ENCODE measurements around the gene COL5A2.

- TF ChIP-seq CTCF (IDR thresholded peaks at IDR 0.05) (no peak), POLR2A (IDR thresholded peaks at IDR 0.05) (no peak)
These were observed 3.6 kb upstream of the COL5A2 start for GRCh38 chr2:189183170-189183569.

All from adrenal gland (tissue), 5 donors.